ENCODE results near the gene DTX1.

Gene DTX1

DNA sequence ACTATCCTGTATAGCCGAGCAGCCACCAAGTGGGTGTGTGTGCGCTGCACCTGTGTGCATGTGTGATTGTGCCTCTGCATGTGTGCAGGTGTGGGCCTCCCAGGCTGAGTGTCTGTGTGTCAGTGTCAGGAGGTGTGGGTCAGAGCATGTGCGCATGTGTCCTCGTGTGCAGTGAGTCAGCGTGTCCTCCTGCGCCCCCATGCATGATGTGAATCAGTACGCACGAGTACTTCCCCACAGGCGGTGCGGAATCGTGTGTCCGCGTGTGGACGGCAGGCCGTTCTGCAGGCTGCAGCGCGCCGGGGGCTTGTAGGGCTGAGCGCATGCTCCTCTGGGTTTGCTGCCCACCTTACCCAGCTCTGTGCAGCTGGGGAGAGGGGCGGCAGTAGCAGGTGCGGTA is 34.2 kb downstream of the DTX1 start:
- H3K4me3 ChIP-seq (ENCODE audit: low read depth, low read length), result no peak overlapping the region
- TF ChIP-seq, protein P1, sequence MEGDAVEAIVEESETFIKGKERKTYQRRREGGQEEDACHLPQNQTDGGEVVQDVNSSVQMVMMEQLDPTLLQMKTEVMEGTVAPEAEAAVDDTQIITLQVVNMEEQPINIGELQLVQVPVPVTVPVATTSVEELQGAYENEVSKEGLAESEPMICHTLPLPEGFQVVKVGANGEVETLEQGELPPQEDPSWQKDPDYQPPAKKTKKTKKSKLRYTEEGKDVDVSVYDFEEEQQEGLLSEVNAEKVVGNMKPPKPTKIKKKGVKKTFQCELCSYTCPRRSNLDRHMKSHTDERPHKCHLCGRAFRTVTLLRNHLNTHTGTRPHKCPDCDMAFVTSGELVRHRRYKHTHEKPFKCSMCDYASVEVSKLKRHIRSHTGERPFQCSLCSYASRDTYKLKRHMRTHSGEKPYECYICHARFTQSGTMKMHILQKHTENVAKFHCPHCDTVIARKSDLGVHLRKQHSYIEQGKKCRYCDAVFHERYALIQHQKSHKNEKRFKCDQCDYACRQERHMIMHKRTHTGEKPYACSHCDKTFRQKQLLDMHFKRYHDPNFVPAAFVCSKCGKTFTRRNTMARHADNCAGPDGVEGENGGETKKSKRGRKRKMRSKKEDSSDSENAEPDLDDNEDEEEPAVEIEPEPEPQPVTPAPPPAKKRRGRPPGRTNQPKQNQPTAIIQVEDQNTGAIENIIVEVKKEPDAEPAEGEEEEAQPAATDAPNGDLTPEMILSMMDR (IDR thresholded peaks at IDR 0.05; ENCODE audit: low read depth, low read length), result no peak

DNA sequence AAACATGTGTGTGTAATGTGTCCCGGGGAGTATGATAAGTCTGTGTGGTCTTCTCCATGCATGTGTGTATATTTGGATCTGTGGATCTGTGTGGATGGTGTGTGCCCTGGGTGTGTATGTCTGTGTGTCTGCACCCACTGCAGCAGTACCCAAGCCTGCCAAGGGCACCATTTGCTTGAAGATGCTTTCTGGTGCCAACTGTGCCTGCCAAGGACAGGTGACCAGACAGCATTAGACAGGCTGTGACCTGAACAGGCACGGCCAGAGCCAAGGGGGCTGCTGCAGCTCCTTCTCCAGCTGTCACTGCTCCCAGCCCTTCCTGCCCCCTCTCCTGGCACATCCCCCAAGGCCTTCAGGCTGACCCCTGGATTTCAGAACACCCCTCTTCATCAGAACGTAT is 35.0 kb downstream of the DTX1 start:
- TF ChIP-seq, protein P1 (IDR thresholded peaks at IDR 0.05; ENCODE audit: low read depth, low read length), result no peak
- no peak overlapping the region for H3K4me3 ChIP-seq (ENCODE audit: low read depth, low read length)

DNA sequence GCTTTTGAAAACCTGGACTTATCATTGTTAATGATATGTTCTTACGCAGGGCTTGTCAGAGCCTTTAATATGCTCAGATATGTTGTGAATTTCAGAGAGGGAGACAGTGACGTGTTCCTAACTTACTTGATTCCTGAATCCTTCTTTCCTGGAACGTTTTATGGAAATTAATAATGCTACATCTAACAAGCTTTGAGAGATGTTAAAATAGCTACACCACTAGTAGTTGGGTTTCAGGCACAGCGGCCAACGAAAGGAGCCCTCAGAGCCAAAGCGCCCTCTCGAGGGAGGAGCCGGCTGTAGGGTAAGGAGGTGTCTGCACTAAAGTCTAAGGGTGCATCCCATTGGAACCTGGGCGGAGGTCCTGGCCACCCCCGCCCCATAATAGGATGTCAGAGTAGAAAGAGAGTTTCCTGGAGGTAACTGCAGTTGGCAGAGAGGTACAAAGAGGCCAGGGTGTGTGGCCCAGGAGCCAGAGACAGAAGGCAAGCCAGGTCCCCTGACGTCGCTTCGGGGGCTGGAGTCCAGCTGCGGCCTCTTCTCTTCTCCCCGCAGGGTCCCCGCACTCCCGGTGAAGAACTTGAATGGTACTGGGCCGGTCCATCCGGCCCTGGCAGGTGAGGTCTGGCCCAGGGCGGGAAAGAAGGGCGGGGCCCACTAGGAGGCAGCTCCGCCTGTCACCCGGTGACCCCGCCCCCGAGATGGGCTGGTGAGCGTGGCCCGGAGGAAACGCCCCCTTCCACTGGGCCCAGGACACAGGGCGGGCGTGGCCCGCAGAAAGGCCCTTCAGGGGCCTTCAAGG is 36.3 kb downstream of the DTX1 start:
- no peak overlapping the region for H3K4me3 ChIP-seq (ENCODE audit: low read depth, low read length)
- TF ChIP-seq, protein P1 (IDR thresholded peaks at IDR 0.05; ENCODE audit: low read depth, low read length), result no peak

DNA sequence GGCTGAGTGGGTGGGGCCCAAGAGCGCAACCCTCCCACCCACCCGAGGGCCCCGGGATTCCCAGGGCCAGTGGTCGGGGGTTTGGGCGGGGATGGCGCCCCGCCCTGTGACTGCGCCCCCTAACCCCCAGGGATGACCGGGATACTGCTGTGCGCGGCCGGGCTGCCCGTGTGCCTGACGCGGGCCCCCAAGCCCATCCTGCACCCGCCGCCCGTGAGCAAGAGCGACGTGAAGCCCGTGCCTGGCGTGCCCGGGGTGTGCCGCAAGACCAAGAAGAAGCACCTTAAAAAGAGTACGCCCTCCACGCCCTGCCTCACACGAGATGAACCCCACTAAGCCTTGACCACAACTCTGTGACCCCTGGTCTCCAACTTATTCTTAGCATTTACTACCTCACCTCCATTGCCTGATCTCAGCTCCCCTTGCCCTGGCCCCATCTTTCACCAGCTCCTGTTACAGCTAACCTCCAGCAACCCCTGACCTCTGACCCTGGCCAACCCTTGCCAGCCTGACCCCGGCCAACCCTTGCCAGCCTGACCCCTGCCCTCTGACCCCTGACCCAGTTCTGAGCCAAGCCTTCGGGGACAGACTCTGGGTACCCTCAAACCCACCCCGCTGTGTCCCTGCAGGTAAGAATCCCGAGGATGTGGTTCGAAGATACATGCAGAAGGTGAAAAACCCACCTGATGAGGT is 37.0 kb downstream of the DTX1 start:
- no peak overlapping the region for H3K4me3 ChIP-seq (ENCODE audit: low read depth, low read length)
- TF ChIP-seq, protein P1 (IDR thresholded peaks at IDR 0.05; ENCODE audit: low read depth, low read length), result no peak

DNA sequence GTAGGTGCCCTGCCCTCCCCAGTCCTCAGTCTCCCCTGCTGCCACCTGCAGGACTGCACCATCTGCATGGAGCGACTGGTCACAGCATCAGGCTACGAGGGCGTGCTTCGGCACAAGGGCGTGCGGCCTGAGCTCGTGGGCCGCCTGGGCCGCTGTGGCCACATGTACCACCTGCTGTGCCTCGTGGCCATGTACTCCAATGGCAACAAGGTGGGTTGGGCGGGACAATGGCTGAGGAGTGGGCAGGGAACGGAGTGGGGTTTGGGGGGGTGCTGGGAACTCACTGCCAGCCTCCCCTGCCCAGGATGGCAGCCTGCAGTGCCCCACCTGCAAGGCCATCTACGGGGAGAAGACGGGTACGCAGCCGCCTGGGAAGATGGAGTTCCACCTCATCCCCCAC is 38.2 kb downstream of the DTX1 start:
- H3K4me3 ChIP-seq (ENCODE audit: low read depth, low read length), result no peak overlapping the region
- TF ChIP-seq, protein P1 (IDR thresholded peaks at IDR 0.05; ENCODE audit: low read depth, low read length), result no peak

DNA sequence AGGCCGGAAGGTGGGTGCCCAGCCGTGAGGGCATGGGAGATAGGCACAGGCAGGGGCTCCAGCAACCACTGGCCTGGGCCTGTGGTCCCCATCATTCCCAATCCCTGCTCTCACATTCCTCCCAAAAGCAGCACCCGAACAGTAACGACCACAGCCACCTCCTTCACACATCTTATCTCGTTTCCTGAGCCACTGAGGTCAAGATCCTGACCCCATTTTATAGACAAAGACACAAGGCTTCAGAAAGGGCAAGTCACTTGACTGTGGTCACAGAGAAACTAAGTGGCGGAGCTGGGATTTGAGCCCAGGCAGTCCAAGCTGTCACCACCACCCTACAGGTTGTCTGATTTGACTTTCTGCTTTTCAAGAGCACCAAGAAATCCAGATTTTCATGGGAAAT is 38.9 kb downstream of the DTX1 start:
- TF ChIP-seq, protein P1 (IDR thresholded peaks at IDR 0.05; ENCODE audit: low read depth, low read length), result no peak
- no peak overlapping the region for H3K4me3 ChIP-seq (ENCODE audit: low read depth, low read length)

Data from WI38 (cell line).